HG03520 (cell line): ENCODE measurements around the gene ETF1.

ENCODE experiments used
- ATAC-seq: cut with Tn5 transposase; IDR thresholded peaks from one replicate; pipeline ENCODE4 v1.9.1; 2021; ENCODE audit warnings: mild to moderate bottlenecking, moderate library complexity; ENCODE audit not compliant: unreplicated experiment

Gene ETF1

GRCh38 chr5:138465261-138466124, 77.5 kb downstream of the ETF1 start, which contains the start of gene EGR1:
EGR1 (plus strand) TSS chr5:138465479; CDS start chr5:138465762, 283 bp downstream.
- ATAC-seq: peak; percentile 44

GRCh38 chr5:138464388-138465260, 78.4 kb downstream of the ETF1 start:
- ATAC-seq: peak; percentile 64

- peak; percentile 47 for ATAC-seq
Measured at GRCh38 chr5:138464008-138464387, 79.0 kb downstream of the ETF1 start.

- ATAC-seq: no peak
Measured at GRCh38 chr5:138463419-138464007, 79.5 kb downstream of the ETF1 start.

GRCh38 chr5:138461343-138462125, 81.5 kb downstream of the ETF1 start:
- ATAC-seq: no peak

GRCh38 chr5:138460032-138460693, 82.9 kb downstream of the ETF1 start:
- ATAC-seq: no peak

GRCh38 chr5:138459311-138459933, 83.6 kb downstream of the ETF1 start:
- ATAC-seq: no peak

GRCh38 chr5:138458856-138459255, 84.2 kb downstream of the ETF1 start:
- ATAC-seq: no peak

- no peak for ATAC-seq
Measured at GRCh38 chr5:138458384-138458783, 84.7 kb downstream of the ETF1 start.

- ATAC-seq: no peak
Measured at GRCh38 chr5:138457531-138458275, 85.3 kb downstream of the ETF1 start.
